IMR-90 (cell line): ENCODE data around the gene CDK13.

ENCODE experiments used
- BHLHE40 ChIP-seq: fragments of 150-350 bp; IDR thresholded peaks from 2 replicates; pipeline ENCODE4 v1.6.1; 2016; ENCODE audit warnings: mild to moderate bottlenecking, low read depth, low read length
- CHD1 ChIP-seq: IDR thresholded peaks from 2 replicates; pipeline ENCODE4 v1.6.1; 2012; ENCODE audit warnings: low read depth, low read length, improper control_type of control experiment
- CTCF ChIP-seq: conservative IDR thresholded peaks from 2 replicates; pipeline ENCODE4 v1.5.1; 2012; ENCODE audit warnings: mild to moderate bottlenecking, low read depth, low read length, improper control_type of control experiment
- FOS ChIP-seq: fragments of 150-350 bp; IDR thresholded peaks from 2 replicates; pipeline ENCODE4 v1.6.1; 2016; ENCODE audit warnings: low read depth, low read length
- MAFK ChIP-seq: IDR thresholded peaks from 2 replicates; pipeline ENCODE4 v1.6.1; 2012; ENCODE audit warnings: low read depth, low read length, improper control_type of control experiment
- MAZ ChIP-seq: IDR thresholded peaks from 2 replicates; pipeline ENCODE4 v1.6.1; 2012; ENCODE audit warnings: low read depth, mild to moderate bottlenecking, low read length, improper control_type of control experiment, moderate library complexity, borderline replicate concordance
- NFE2L2 ChIP-seq: fragments of 150-350 bp; IDR thresholded peaks from 2 replicates; pipeline ENCODE4 v1.6.1; 2016; ENCODE audit warnings: low read depth, mild to moderate bottlenecking, low read length
- POLR2A ChIP-seq: IDR thresholded peaks from 2 replicates; pipeline ENCODE4 v1.6.1; 2012; ENCODE audit warnings: mild to moderate bottlenecking, low read depth, low read length
- RFX5 ChIP-seq: IDR thresholded peaks from 2 replicates; pipeline ENCODE4 v1.8.0; 2012; ENCODE audit warnings: low read depth, mild to moderate bottlenecking, low read length, moderate library complexity
- SMC3 ChIP-seq: fragments of 150-350 bp; IDR thresholded peaks from 2 replicates; pipeline ENCODE4 v1.6.1; 2016; ENCODE audit warnings: low read depth, mild to moderate bottlenecking, antibody characterized with exemption, low read length, moderate library complexity
- USF2 ChIP-seq: fragments of 150-350 bp; IDR thresholded peaks from 2 replicates; pipeline ENCODE4 v1.6.1; 2017; ENCODE audit warnings: mild to moderate bottlenecking, antibody characterized with exemption, low read length, low read depth

DNA sequence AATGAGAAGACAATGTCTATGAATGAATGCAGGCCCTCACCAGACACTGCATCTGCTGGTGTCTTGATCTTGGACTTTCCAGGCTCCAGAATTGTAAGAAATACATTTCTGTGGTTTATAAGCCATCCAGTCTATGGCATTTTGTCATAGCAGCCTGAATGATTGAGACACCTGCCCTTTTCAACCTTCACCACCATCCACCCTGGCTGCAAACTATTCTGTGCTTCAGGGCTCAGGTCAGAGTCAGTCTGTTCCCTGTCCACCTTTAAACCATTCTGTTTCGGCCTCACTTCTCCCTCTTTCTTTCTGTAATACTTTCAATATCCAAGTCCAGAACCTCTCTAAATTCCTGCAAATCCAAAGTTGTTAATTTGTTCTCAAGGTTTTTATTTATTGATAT is 15.9 kb upstream of the CDK13 start:
- TF ChIP-seq RFX5 (no peak), USF2 (no peak), CTCF (no peak), POLR2A (no peak), CHD1 (no peak), SMC3 (no peak), NFE2L2 (no peak), BHLHE40 (no peak), MAFK (no peak), FOS (no peak), MAZ (no peak)
